ENCODE results near the gene PHYHIPL.

GRCh38 chr10:59269651-59270050 lies 93.2 kb downstream of the PHYHIPL start:
- TF ChIP-seq CTCF (IDR thresholded peaks at IDR 0.05): no peak
- no peak for TF ChIP-seq POLR2A (IDR thresholded peaks at IDR 0.05)
